Keratinocyte (primary cell): Measurements from ENCODE around the gene UVSSA.

Experiments
- EZH2 ChIP-seq: IDR thresholded peaks from one replicate; pipeline ENCODE4 v1.6.1; 2012; ENCODE audit warnings: inconsistent platforms, mild to moderate bottlenecking, low read length, moderate library complexity
- TF ChIP-seq, protein P1 (sequence below), 3 experiments: IDR thresholded peaks in 1 of 3; conservative IDR thresholded peaks in 1 of 3; optimal IDR thresholded peaks in 1 of 3; 2 replicates in 2 of 3; 3 replicates in 1 of 3; pipeline versions ENCODE3 to v1.5.1; 2011; ENCODE audit warnings: low read length in 3 of 3, mild to moderate bottlenecking in 3 of 3, moderate library complexity in 2 of 3, control low read depth in 1 of 3, inconsistent platforms in 1 of 3; ENCODE audit not compliant: insufficient read depth in 2 of 3; ENCODE audit errors: extremely low read depth in 1 of 3

GRCh38 chr4:1382776-1383727 lies 36.0 kb downstream of the UVSSA start:
- TF ChIP-seq, protein P1, sequence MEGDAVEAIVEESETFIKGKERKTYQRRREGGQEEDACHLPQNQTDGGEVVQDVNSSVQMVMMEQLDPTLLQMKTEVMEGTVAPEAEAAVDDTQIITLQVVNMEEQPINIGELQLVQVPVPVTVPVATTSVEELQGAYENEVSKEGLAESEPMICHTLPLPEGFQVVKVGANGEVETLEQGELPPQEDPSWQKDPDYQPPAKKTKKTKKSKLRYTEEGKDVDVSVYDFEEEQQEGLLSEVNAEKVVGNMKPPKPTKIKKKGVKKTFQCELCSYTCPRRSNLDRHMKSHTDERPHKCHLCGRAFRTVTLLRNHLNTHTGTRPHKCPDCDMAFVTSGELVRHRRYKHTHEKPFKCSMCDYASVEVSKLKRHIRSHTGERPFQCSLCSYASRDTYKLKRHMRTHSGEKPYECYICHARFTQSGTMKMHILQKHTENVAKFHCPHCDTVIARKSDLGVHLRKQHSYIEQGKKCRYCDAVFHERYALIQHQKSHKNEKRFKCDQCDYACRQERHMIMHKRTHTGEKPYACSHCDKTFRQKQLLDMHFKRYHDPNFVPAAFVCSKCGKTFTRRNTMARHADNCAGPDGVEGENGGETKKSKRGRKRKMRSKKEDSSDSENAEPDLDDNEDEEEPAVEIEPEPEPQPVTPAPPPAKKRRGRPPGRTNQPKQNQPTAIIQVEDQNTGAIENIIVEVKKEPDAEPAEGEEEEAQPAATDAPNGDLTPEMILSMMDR (optimal IDR thresholded peaks at IDR 0.05 in 1 of 3, IDR thresholded peaks at IDR 0.05 in 1 of 3, conservative IDR thresholded peaks at IDR 0.05 in 1 of 3; ENCODE audit: extremely low read depth in 1 of 3, insufficient read depth in 2 of 3, low read length in 3 of 3), result no peak
- no peak for TF ChIP-seq EZH2
